NB4 (cell line): ENCODE measurements around the gene ARFIP2.

Source experiments
- DNase-seq: peaks from one replicate; pipeline ENCODE4 v3.0.0; 2010; ENCODE audit warnings: low read depth
- H3K4me3 ChIP-seq: one replicate; pipeline ENCODE4 v1.5.1; 2011; ENCODE audit warnings: mild to moderate bottlenecking, low read depth, low read length, moderate library complexity
- MAX ChIP-seq: IDR thresholded peaks from 2 replicates; pipeline ENCODE4 v1.6.1; 2011; ENCODE audit warnings: low read depth, low read length
- MYC ChIP-seq: IDR thresholded peaks from 2 replicates; pipeline ENCODE4 v1.6.1; 2011; ENCODE audit warnings: low read depth, low read length
- POLR2A ChIP-seq: IDR thresholded peaks from 2 replicates; pipeline ENCODE4 v1.6.1; 2011; ENCODE audit warnings: mild to moderate bottlenecking; ENCODE audit not compliant: insufficient read length; ENCODE audit errors: extremely low read depth
- TF ChIP-seq, protein P1 (sequence below): IDR thresholded peaks from one replicate; pipeline ENCODE4 v1.5.1; 2012; ENCODE audit warnings: low read depth, low read length

The ARFIP2 gene

DNA sequence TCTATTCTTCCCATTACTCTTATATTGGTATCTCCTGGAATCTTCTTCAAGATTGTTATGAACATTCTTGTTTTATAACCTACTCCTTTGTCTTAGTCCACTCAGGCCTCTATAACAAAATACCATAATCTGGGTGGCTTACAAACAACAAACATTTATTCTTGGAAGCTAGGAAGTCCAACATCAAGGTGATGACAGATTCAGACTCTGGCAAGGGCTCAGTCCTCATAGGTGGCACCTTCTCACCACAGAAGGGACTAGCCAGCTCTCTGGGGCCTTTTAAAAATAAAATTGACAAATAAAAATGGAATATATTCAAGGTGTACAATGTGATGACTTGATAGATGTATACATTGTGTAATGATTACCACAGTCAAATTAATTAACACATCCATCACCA lies 35.7 kb upstream of the ARFIP2 start:
- no peak for DNase-seq
- TF ChIP-seq MAX (no peak), POLR2A (no peak), MYC (no peak)
- TF ChIP-seq, protein P1, sequence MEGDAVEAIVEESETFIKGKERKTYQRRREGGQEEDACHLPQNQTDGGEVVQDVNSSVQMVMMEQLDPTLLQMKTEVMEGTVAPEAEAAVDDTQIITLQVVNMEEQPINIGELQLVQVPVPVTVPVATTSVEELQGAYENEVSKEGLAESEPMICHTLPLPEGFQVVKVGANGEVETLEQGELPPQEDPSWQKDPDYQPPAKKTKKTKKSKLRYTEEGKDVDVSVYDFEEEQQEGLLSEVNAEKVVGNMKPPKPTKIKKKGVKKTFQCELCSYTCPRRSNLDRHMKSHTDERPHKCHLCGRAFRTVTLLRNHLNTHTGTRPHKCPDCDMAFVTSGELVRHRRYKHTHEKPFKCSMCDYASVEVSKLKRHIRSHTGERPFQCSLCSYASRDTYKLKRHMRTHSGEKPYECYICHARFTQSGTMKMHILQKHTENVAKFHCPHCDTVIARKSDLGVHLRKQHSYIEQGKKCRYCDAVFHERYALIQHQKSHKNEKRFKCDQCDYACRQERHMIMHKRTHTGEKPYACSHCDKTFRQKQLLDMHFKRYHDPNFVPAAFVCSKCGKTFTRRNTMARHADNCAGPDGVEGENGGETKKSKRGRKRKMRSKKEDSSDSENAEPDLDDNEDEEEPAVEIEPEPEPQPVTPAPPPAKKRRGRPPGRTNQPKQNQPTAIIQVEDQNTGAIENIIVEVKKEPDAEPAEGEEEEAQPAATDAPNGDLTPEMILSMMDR, result no peak

GRCh38 chr11:6505577-6506240 lies 24.6 kb upstream of the ARFIP2 start:
- no peak for TF ChIP-seq MYC
- TF ChIP-seq, protein P1, result peak; percentile 63
- peak; percentile 57 for DNase-seq
- H3K4me3 ChIP-seq, result no peak overlapping the region

More for the DNA sequence above, 35.7 kb upstream of the ARFIP2 start:
- H3K4me3 ChIP-seq, result no peak overlapping the region

- no peak for DNase-seq
- no peak for TF ChIP-seq MYC
- TF ChIP-seq, protein P1, result no peak
- TF ChIP-seq MAX, result no peak
- no peak for TF ChIP-seq POLR2A
- no peak overlapping the region for H3K4me3 ChIP-seq
These were observed 23.0 kb upstream of the ARFIP2 start for GRCh38 chr11:6504166-6504565.

GRCh38 chr11:6502382-6502781 lies 21.3 kb upstream of the ARFIP2 start:
- no peak for DNase-seq
- TF ChIP-seq MAX, result no peak
- TF ChIP-seq POLR2A, result no peak
- no peak for TF ChIP-seq MYC
- TF ChIP-seq, protein P1, result no peak
- H3K4me3 ChIP-seq, result no peak overlapping the region

GRCh38 chr11:6498544-6498943 lies 17.4 kb upstream of the ARFIP2 start:
- TF ChIP-seq, protein P1, result no peak
- TF ChIP-seq MAX (no peak), MYC (no peak), POLR2A (no peak)
- no peak for DNase-seq
- no peak overlapping the region for H3K4me3 ChIP-seq

GRCh38 chr11:6498121-6498520 lies 17.0 kb upstream of the ARFIP2 start:
- no peak overlapping the region for H3K4me3 ChIP-seq
- TF ChIP-seq, protein P1, result no peak
- no peak for TF ChIP-seq MYC
- no peak for TF ChIP-seq MAX
- DNase-seq, result no peak
